Measurements from ENCODE around the gene GUK1. TPM values are rescaled to one million over a fixed set of nuclear protein-coding genes. Genes with fewer than 3 reads are reported as not detected.

GUK1 gene
- total and polyA plus RNA-seq, 4 donors = 158 to 476 (median 307) TPM

- Histone ChIP-seq H3K9ac (ENCODE audit: insufficient read depth in 1 of 2, low read length in 2 of 2) (no peak overlapping the region), H3K4me1 (ENCODE audit: control insufficient read depth in 5 of 5, insufficient read depth in 5 of 5, low read length in 5 of 5) (peaks cover 0 to 27% (median 12%) of the 10 kb centered on the region in 5 donors), H3K27ac (ENCODE audit: low read depth in 1 of 2, low read length in 1 of 2) (peak overlapping the region in 1 of 2 donors; percentile 29), H3K9me3 (ENCODE audit: control insufficient read depth in 4 of 4, insufficient read depth in 3 of 4, low read length in 3 of 4) (peaks cover 0 to 3% (median 0%) of the 10 kb centered on the region in 4 donors), H3K4me3 (no peak overlapping the region), H3K36me3 (ENCODE audit: control insufficient read depth in 4 of 4, insufficient read depth in 4 of 4, low read length in 4 of 4) (peaks cover 0 to 2% (median 0%) of the 10 kb centered on the region in 4 donors), H3K27me3 (ENCODE audit: control insufficient read depth in 3 of 3, insufficient read depth in 3 of 3, low read length in 2 of 3) (peaks cover 0 to 39% (median 25%) of the 10 kb centered on the region in 3 donors)
- 47 to 56% methylated on average over 7 of the region's 7 CpGs for WGBS, 2 donors
- TF ChIP-seq CTCF (IDR thresholded peaks at IDR 0.05; ENCODE audit: control extremely low read depth, extremely low read depth) = no peak
- DNase-seq (no peak), ATAC-seq (ENCODE audit: insufficient read depth, low FRiP score) (no peak)
These were observed 21.3 kb downstream of the GUK1 start for GRCh38 chr1:228161362-228161761.

DNA sequence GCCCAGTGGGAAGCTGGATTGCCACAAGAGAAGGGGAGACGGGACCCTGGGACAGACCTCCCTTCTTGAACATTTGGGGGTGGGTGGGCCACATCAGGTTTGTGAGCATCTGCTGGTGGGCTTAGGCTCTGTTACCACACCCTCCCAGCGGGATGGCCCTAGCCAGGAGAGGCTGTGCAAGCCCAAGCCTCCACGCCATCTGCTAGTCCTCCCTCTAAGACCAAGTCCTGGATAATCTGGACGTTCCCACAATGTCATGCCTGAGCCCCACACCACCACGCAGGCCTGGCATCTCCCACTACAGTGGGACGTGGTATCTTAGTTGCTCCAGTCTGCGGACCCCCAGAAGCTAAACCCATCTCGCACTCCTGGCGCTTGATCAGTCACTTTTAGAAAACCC, 21.8 kb downstream of the GUK1 start:
- no peak for ATAC-seq (ENCODE audit: insufficient read depth, low FRiP score)
- H3K4me1 ChIP-seq (ENCODE audit: control insufficient read depth in 5 of 5, insufficient read depth in 5 of 5, low read length in 5 of 5) = peaks cover 0 to 27% (median 12%) of the 10 kb centered on the region in 5 donors
- TF ChIP-seq CTCF (IDR thresholded peaks at IDR 0.05; ENCODE audit: control extremely low read depth, extremely low read depth) = no peak

DNA sequence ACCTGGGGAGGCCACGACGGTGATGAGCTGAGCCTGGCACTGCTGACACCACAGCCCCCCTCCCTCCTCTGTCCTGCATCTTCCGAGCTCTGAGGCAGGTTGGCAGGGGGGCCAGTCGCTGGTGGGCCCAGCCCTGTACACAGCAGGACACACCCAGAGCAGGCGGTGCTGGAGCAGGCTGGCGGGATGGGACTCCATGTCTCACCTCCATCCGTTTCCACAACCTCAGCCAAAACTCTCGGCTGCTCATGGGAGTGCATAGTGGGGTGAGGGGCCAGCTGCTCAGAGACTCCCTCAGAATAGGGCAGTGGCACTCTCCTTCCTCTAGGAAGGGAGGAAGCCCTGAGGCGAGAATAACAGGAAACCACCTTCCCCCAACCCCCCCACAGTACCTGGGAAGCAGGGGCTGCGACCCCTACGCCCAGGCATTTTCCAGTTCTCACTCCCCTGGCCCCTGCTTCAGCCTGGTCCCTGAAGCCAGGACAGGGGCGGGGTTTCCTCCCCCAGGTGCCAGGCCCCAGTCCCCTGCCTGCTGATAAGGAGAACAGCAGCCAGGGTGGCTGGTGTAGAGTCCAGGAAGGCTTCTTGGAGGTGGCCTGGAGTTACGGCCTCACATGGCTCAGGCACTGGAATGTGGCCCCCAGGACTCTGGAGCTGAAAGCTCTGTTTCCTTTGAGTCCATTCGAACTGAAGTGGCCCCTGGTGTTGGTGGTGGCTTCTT, 22.4 kb downstream of the GUK1 start:
- Histone ChIP-seq H3K27ac (ENCODE audit: low read depth in 1 of 2, low read length in 1 of 2) (peak overlapping the region; percentile 66 to 90), H3K4me3 (no peak overlapping the region), H3K9ac (ENCODE audit: insufficient read depth in 1 of 2, low read length in 2 of 2) (no peak overlapping the region), H3K27me3 (ENCODE audit: control insufficient read depth in 3 of 3, insufficient read depth in 3 of 3, low read length in 2 of 3) (peaks cover 0 to 37% (median 25%) of the 10 kb centered on the region in 3 donors), H3K36me3 (ENCODE audit: control insufficient read depth in 4 of 4, insufficient read depth in 4 of 4, low read length in 4 of 4) (peaks cover 0 to 2% (median 0%) of the 10 kb centered on the region in 4 donors), H3K9me3 (ENCODE audit: control insufficient read depth in 4 of 4, insufficient read depth in 3 of 4, low read length in 3 of 4) (peaks cover 0 to 3% (median 0%) of the 10 kb centered on the region in 4 donors), H3K4me1 (ENCODE audit: control insufficient read depth in 5 of 5, insufficient read depth in 5 of 5, low read length in 5 of 5) (peaks cover 0 to 27% (median 12%) of the 10 kb centered on the region in 5 donors)
- DNase-seq (peak; percentile 46 to 81 (median 67)), ATAC-seq (ENCODE audit: insufficient read depth, low FRiP score) (no peak)
- 21 to 22% methylated on average over 13 to 14 of the region's 14 CpGs for WGBS, 2 donors
- no peak for TF ChIP-seq CTCF (IDR thresholded peaks at IDR 0.05; ENCODE audit: control extremely low read depth, extremely low read depth)

More for the DNA sequence above, 21.8 kb downstream of the GUK1 start:
- Histone ChIP-seq H3K27ac (ENCODE audit: low read depth in 1 of 2, low read length in 1 of 2) (peak overlapping the region; percentile 66 to 90), H3K9me3 (ENCODE audit: control insufficient read depth in 4 of 4, insufficient read depth in 3 of 4, low read length in 3 of 4) (peaks cover 0 to 3% (median 0%) of the 10 kb centered on the region in 4 donors), H3K27me3 (ENCODE audit: control insufficient read depth in 3 of 3, insufficient read depth in 3 of 3, low read length in 2 of 3) (peaks cover 0 to 38% (median 25%) of the 10 kb centered on the region in 3 donors), H3K36me3 (ENCODE audit: control insufficient read depth in 4 of 4, insufficient read depth in 4 of 4, low read length in 4 of 4) (peaks cover 0 to 2% (median 0%) of the 10 kb centered on the region in 4 donors), H3K9ac (ENCODE audit: insufficient read depth in 1 of 2, low read length in 2 of 2) (peak overlapping the region in 1 of 2 donors; percentile 13), H3K4me3 (no peak overlapping the region)
- no peak for DNase-seq
- WGBS, 2 donors = 77 to 85% methylated on average over 9 of the region's 9 CpGs
